ACC112 (cell line): Measurements from ENCODE around the gene ZP2.

Experiments
- H2AFZ ChIP-seq: fragments of 200-600 bp; sonication (generic); one replicate; pipeline ENCODE4 v1.6.0; 2017; ENCODE audit warnings: antibody characterized with exemption, low read length; ENCODE audit not compliant: unreplicated experiment
- H3K27ac ChIP-seq: fragments of 200-600 bp; sonication (generic); 2 replicates; pipeline ENCODE4 v1.5.1; 2014; ENCODE audit warnings: low read depth, mild to moderate bottlenecking, antibody characterized with exemption, low read length, moderate library complexity
- H3K27me3 ChIP-seq: fragments of 200-600 bp; sonication (generic); 2 replicates; pipeline ENCODE4 v1.6.1; 2014; ENCODE audit warnings: mild to moderate bottlenecking, antibody characterized with exemption, low read length, moderate library complexity, mixed read lengths; ENCODE audit not compliant: insufficient read depth
- H3K36me3 ChIP-seq: fragments of 200-600 bp; sonication (generic); 2 replicates; pipeline ENCODE4 v1.6.1; 2016; ENCODE audit warnings: mild to moderate bottlenecking, antibody characterized with exemption, low read length, moderate library complexity, mixed read lengths; ENCODE audit not compliant: insufficient read depth
- H3K4me1 ChIP-seq: fragments of 200-600 bp; sonication (generic); one replicate; pipeline ENCODE4 v1.6.1; 2016; ENCODE audit warnings: low read length, mixed read lengths; ENCODE audit not compliant: insufficient read depth, unreplicated experiment, control insufficient read depth
- H3K4me3 ChIP-seq: fragments of 200-600 bp; sonication (generic); 2 replicates; pipeline ENCODE4 v1.5.1; 2014; ENCODE audit warnings: mild to moderate bottlenecking, low read depth, low read length
- H3K79me2 ChIP-seq: fragments of 200-600 bp; sonication (generic); one replicate; pipeline ENCODE4 v1.6.0; 2016; ENCODE audit warnings: low read length; ENCODE audit not compliant: control insufficient read depth, unreplicated experiment, insufficient read depth

The ZP2 gene

GRCh38 chr16:21233521-21234150 is 22.3 kb upstream of the ZP2 start, which contains the start of gene ANKS4B:
TSS of gene ANKS4B (plus strand) at chr16:21233699. CDS start at chr16:21233738, 39 bp downstream.
- Histone ChIP-seq H3K36me3 (no peaks in the 10 kb centered on the region), H3K4me3 (no peak within 1 kb of the TSS), H3K27ac (no peak within 1 kb of the TSS), H3K79me2 (no peaks in the 10 kb centered on the region), H2AFZ (no peak within 1 kb of the TSS), H3K4me1 (no peaks in the 10 kb centered on the region), H3K27me3 (peaks cover 87% of the 10 kb centered on the region)

DNA sequence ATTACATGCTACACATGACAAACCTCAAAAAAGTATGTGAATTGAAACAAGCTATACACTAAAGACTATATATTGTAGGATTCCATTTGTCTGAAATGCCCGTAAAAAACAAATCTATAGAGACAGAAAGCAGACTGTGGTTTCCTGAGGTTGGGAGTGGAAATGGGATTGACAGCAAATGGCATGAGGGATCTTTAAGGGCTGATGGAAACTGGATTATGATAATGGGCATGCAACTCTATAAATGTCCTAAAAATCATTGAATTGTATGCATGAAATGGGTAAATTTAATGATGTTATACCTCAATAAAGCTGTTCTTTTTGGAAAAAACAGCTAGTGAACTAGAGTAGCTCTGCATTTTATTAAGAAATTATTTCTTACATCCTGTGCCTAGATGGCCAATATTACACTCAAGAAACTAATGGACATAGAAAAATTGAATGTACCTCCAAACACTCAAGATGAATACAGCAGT is 21.7 kb upstream of the ZP2 start:
- no peak overlapping the region for H3K27ac ChIP-seq
- peaks cover 91% of the 10 kb centered on the region for H3K27me3 ChIP-seq
- H2AFZ ChIP-seq: no peak overlapping the region
- no peaks in the 10 kb centered on the region for H3K79me2 ChIP-seq
- H3K36me3 ChIP-seq: no peaks in the 10 kb centered on the region
- H3K4me1 ChIP-seq: no peaks in the 10 kb centered on the region
- H3K4me3 ChIP-seq: no peak overlapping the region

- H3K4me3 ChIP-seq: no peak overlapping the region
- no peaks in the 10 kb centered on the region for H3K4me1 ChIP-seq
- peaks cover 96% of the 10 kb centered on the region for H3K27me3 ChIP-seq
- H3K27ac ChIP-seq: no peak overlapping the region
- no peaks in the 10 kb centered on the region for H3K79me2 ChIP-seq
- no peak overlapping the region for H2AFZ ChIP-seq
- H3K36me3 ChIP-seq: no peaks in the 10 kb centered on the region
Measured at GRCh38 chr16:21228361-21228872, 17.0 kb upstream of the ZP2 start.

GRCh38 chr16:21227866-21228265 is 16.5 kb upstream of the ZP2 start:
- Histone ChIP-seq H3K4me1 (no peaks in the 10 kb centered on the region), H3K36me3 (no peaks in the 10 kb centered on the region), H3K27me3 (peaks cover 93% of the 10 kb centered on the region), H2AFZ (no peak overlapping the region), H3K4me3 (no peak overlapping the region), H3K27ac (no peak overlapping the region), H3K79me2 (no peaks in the 10 kb centered on the region)

DNA sequence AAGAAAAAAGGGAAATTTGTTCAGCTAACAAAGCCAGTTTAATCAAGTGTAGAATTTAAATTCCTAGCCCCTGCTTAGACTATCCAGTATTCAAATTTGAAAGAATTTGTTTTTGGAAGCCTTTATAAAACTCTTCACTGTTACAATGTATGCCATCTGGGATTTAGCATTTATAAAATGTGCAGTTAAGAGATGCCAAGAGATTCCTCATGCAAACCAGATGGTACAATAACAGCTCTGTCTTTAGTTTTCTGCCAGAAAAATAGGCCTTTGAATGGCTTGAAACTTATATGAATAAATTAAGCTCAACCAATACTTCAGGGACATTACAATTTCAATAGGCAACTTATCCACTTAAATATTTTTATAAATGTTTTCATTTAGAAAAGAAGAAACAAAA is 15.4 kb upstream of the ZP2 start:
- H3K27ac ChIP-seq: no peak overlapping the region
- H3K4me1 ChIP-seq: no peaks in the 10 kb centered on the region
- peaks cover 88% of the 10 kb centered on the region for H3K27me3 ChIP-seq
- no peak overlapping the region for H2AFZ ChIP-seq
- no peaks in the 10 kb centered on the region for H3K79me2 ChIP-seq
- no peaks in the 10 kb centered on the region for H3K36me3 ChIP-seq
- no peak overlapping the region for H3K4me3 ChIP-seq

- H3K27me3 ChIP-seq: peaks cover 85% of the 10 kb centered on the region
- H3K36me3 ChIP-seq: no peaks in the 10 kb centered on the region
- no peaks in the 10 kb centered on the region for H3K79me2 ChIP-seq
Measured at GRCh38 chr16:21224800-21225199, 13.4 kb upstream of the ZP2 start.

DNA sequence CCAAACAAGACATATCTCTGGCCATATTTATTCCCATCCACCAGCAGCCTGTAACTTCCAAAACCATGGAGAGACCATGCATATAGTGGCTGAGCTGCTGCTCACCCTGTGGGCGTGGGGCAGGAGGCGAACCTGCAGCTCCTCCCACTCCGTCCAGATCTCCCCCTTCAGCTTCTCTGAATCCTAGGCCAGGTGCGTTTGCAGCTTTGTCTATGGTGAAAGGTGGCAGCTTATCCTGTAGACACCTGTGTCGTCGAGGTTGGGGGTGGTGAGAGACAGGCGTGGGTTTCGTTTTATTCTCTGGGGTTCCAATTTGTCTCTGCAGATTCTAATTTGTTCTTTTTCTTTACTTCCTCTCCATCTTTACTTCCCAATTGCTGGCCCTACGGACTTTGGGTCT is 12.4 kb upstream of the ZP2 start:
- H3K27me3 ChIP-seq: peaks cover 81% of the 10 kb centered on the region
- H3K27ac ChIP-seq: no peak overlapping the region
- no peaks in the 10 kb centered on the region for H3K4me1 ChIP-seq
- no peaks in the 10 kb centered on the region for H3K36me3 ChIP-seq
- H2AFZ ChIP-seq: no peak overlapping the region
- no peak overlapping the region for H3K4me3 ChIP-seq
- H3K79me2 ChIP-seq: no peaks in the 10 kb centered on the region

More at GRCh38 chr16:21224800-21225199, 13.4 kb upstream of the ZP2 start:
- Histone ChIP-seq H3K4me1 (no peaks in the 10 kb centered on the region), H3K27ac (no peak overlapping the region), H2AFZ (no peak overlapping the region), H3K4me3 (no peak overlapping the region)

DNA sequence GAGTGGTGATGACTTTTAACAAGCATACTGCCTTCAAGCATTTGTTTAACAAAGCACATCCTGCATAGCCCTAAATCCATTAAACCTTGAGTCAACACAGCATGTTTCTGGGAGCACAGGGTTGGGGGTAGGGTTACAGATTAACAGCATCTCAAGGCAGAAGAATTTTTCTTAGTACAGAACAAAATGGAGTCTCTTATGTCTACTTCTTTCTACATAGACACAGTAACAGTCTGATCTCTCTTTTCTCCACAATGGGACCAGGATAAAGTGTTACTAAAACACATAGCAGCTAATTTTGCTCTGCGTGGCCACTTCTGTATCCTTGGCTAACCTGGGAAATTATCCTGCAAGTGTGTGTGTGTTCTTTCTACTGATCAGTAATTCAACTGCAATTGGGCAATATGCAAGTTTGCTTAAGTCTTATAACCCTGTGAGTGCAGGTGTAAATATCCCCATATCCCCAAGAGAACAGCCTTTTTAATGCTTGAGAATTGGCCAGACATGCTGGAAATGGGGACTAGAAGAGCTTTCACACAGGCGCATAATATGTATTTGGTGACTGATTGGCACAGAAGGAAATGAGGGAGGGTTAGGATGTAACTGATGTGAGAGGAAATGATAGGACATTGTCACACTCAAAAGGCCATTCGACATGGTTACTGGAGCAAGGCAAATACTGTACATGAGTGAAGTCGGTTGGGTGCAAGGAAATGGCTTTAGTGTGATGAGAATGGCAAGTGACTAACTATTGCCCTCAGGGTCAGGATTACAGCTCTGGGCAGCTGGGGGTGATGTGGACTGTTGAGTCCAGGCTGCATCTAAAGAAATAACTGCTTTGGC is 11.3 kb upstream of the ZP2 start:
- H2AFZ ChIP-seq: no peak overlapping the region
- peaks cover 78% of the 10 kb centered on the region for H3K27me3 ChIP-seq
- no peaks in the 10 kb centered on the region for H3K4me1 ChIP-seq
- no peaks in the 10 kb centered on the region for H3K79me2 ChIP-seq
- H3K4me3 ChIP-seq: no peak overlapping the region
- no peak overlapping the region for H3K27ac ChIP-seq
- H3K36me3 ChIP-seq: no peaks in the 10 kb centered on the region

- Histone ChIP-seq H3K4me3 (no peak overlapping the region), H2AFZ (no peak overlapping the region), H3K27ac (no peak overlapping the region), H3K27me3 (peaks cover 67% of the 10 kb centered on the region), H3K36me3 (no peaks in the 10 kb centered on the region), H3K4me1 (no peaks in the 10 kb centered on the region), H3K79me2 (no peaks in the 10 kb centered on the region)
Measured at GRCh38 chr16:21219551-21219950, 8.2 kb upstream of the ZP2 start.

GRCh38 chr16:21218153-21218552 is 6.8 kb upstream of the ZP2 start:
- Histone ChIP-seq H2AFZ (no peak overlapping the region), H3K36me3 (no peaks in the 10 kb centered on the region), H3K4me3 (no peak overlapping the region), H3K79me2 (no peaks in the 10 kb centered on the region), H3K27ac (no peak overlapping the region), H3K27me3 (peaks cover 70% of the 10 kb centered on the region), H3K4me1 (no peaks in the 10 kb centered on the region)
